C4-2B (cell line): ENCODE results near the gene SNED1.

Source experiments
- ZFX ChIP-seq: fragments of 450-650 bp; IDR thresholded peaks from 2 replicates; pipeline ENCODE4 v1.6.1; 2017
- TF ChIP-seq, protein P1 (sequence below): fragments of 450-650 bp; conservative IDR thresholded peaks from 2 replicates; pipeline ENCODE4 v1.5.1; 2017; ENCODE audit warnings: mild to moderate bottlenecking

DNA sequence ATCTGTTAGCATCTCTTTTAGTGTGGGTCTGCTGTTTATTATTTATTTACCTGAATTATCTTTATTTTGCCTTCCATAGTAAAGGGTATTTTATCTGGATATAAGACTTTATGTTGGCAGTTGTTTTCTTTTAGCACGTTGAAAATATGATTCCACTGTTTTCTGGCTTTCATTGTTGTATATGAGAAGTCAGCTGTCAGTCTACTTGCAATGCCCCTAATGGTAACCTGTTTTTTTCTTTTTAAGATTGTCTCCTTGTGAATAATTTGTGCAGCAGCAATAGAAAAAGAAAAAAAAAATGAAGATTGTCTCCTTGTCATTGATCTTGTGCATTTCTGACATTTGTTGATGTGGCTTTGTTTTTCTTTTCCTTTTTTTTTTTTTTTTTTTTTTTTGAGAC, 27.2 kb downstream of the SNED1 start:
- TF ChIP-seq, protein P1, sequence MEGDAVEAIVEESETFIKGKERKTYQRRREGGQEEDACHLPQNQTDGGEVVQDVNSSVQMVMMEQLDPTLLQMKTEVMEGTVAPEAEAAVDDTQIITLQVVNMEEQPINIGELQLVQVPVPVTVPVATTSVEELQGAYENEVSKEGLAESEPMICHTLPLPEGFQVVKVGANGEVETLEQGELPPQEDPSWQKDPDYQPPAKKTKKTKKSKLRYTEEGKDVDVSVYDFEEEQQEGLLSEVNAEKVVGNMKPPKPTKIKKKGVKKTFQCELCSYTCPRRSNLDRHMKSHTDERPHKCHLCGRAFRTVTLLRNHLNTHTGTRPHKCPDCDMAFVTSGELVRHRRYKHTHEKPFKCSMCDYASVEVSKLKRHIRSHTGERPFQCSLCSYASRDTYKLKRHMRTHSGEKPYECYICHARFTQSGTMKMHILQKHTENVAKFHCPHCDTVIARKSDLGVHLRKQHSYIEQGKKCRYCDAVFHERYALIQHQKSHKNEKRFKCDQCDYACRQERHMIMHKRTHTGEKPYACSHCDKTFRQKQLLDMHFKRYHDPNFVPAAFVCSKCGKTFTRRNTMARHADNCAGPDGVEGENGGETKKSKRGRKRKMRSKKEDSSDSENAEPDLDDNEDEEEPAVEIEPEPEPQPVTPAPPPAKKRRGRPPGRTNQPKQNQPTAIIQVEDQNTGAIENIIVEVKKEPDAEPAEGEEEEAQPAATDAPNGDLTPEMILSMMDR, result no peak
- TF ChIP-seq ZFX, result no peak
